HFFc6 (cell line): Measurements from ENCODE around the gene SIM2. TPM values are rescaled to one million over a fixed set of nuclear protein-coding genes. Genes with fewer than 3 reads are reported as not detected.
"Not testable (repeated sequence)": the region's sequence is repeated elsewhere in the genome, so short reads cannot be mapped to it uniquely, and the experiment has no call there.

Source experiments
- DNase-seq: peaks from one replicate; pipeline ENCODE4 v3.0.0-alpha.2; 2018
- H3K27ac Mint-ChIP-seq: 2 replicates; pipeline ENCODE4 v1.8.0; 2020; ENCODE audit warnings: mild to moderate bottlenecking, mixed read lengths
- H3K27me3 Mint-ChIP-seq: 2 replicates; pipeline ENCODE4 v1.8.0; 2021; ENCODE audit warnings: mild to moderate bottlenecking, moderate library complexity, mixed read lengths; ENCODE audit not compliant: insufficient read depth
- H3K36me3 Mint-ChIP-seq: 2 replicates; pipeline ENCODE4 v1.8.0; 2021; ENCODE audit warnings: low read depth, mixed read lengths
- H3K4me1 Mint-ChIP-seq: 2 replicates; pipeline ENCODE4 v1.8.0; 2020; ENCODE audit warnings: low read depth, mixed read lengths
- H3K4me3 Mint-ChIP-seq: 2 replicates; pipeline ENCODE4 v1.8.0; 2020; ENCODE audit warnings: mild to moderate bottlenecking, moderate library complexity, mixed read lengths
- H3K9me3 Mint-ChIP-seq: 2 replicates; pipeline ENCODE4 v1.8.0; 2020; ENCODE audit warnings: mild to moderate bottlenecking, mixed read lengths
- total RNA-seq, 6 experiments: library from RNA; stranded (reverse); fragmentation: NEBNext Ultra II Directional; extraction: Animal tissue kit (Norgen Biotek cat#: 25700); gene quantifications; 2 replicates in 1 of 6; 3 replicates in 5 of 6; pipeline ENCODE4 v1.2.3, GENCODE V29; 2021
- TF ChIP-seq, protein P1 (sequence below): fragments of 200-600 bp; sonication (generic); IDR thresholded peaks from 2 replicates; pipeline ENCODE4 v1.5.0; 2021; ENCODE audit warnings: antibody characterized with exemption, mild to moderate bottlenecking

Gene SIM2
- total RNA-seq, 6 experiments from 2014 or later = not detected

DNA sequence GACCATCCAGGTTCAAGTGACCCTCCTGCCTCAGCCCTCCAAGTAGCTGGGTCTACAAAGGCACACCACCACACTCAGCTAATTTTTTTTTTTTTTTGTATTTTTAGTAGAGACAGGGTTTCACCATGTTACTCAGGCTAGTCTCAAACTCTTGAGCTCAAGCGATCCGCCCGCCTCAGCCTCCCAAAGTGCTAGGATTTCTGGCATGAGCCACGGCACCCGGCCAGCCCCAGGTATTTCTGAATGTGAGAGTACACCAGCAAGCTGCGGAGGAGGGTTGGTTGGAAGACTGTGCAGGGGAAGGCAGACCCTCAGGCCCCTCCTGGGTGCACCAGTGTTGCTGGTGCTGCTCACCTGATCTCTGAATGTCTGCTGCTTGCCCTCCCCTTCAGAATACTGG lies 33.1 kb upstream of the SIM2 start:
- TF ChIP-seq, protein P1, sequence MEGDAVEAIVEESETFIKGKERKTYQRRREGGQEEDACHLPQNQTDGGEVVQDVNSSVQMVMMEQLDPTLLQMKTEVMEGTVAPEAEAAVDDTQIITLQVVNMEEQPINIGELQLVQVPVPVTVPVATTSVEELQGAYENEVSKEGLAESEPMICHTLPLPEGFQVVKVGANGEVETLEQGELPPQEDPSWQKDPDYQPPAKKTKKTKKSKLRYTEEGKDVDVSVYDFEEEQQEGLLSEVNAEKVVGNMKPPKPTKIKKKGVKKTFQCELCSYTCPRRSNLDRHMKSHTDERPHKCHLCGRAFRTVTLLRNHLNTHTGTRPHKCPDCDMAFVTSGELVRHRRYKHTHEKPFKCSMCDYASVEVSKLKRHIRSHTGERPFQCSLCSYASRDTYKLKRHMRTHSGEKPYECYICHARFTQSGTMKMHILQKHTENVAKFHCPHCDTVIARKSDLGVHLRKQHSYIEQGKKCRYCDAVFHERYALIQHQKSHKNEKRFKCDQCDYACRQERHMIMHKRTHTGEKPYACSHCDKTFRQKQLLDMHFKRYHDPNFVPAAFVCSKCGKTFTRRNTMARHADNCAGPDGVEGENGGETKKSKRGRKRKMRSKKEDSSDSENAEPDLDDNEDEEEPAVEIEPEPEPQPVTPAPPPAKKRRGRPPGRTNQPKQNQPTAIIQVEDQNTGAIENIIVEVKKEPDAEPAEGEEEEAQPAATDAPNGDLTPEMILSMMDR = no peak
- H3K27me3 Mint-ChIP-seq = peaks cover 52% of the 10 kb centered on the region
- H3K4me1 Mint-ChIP-seq = peaks cover 13% of the 10 kb centered on the region
- H3K27ac Mint-ChIP-seq = no peak overlapping the region
- H3K9me3 Mint-ChIP-seq = no peaks in the 10 kb centered on the region
- no peak overlapping the region for H3K4me3 Mint-ChIP-seq
- H3K36me3 Mint-ChIP-seq = no peaks in the 10 kb centered on the region
- no peak for DNase-seq

DNA sequence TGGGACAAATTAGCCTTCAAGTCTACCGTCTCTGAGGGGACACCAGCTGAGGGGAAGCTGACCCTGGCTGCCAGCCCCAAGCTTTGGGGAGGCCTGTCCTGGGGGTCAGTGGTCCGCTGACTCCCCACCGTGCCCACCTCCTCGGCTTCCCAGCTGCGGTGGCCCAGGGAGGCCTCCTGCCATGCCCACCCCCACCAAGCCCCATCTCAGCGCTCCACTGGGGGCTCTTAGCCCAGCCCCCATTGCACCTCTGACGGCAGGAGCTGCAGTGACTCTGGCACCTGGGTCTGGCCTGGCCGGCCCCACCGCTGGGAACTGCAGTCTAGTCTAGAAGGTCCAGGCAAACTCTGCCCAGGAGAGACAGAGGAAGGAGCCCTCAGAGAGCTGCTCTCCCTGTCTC lies 30.2 kb upstream of the SIM2 start:
- H3K4me1 Mint-ChIP-seq = no peaks in the 10 kb centered on the region
- no peak overlapping the region for H3K4me3 Mint-ChIP-seq
- TF ChIP-seq, protein P1 = no peak
- H3K9me3 Mint-ChIP-seq = no peaks in the 10 kb centered on the region
- H3K27me3 Mint-ChIP-seq = peaks cover 68% of the 10 kb centered on the region
- H3K36me3 Mint-ChIP-seq = no peaks in the 10 kb centered on the region
- no peak for DNase-seq
- no peak overlapping the region for H3K27ac Mint-ChIP-seq

DNA sequence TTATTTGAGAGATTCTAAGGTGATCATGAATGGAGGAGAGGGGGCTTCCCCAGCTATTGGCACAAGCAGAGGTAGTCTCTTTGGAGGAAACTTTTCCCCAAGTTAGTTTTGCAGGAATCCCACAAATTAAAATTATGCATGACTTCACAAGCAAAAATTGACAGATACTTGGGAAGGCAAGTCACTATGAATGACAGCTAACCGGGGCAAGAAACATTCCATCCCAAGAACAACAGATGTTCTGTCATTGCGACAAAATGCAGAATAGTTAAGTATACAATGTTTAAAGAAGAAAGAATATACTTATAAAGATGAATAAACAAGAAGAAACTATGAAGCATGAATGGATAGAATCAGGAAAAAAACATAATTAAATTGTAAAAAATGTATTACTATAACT lies 27.1 kb upstream of the SIM2 start:
- H3K9me3 Mint-ChIP-seq = no peaks in the 10 kb centered on the region
- no peaks in the 10 kb centered on the region for H3K4me1 Mint-ChIP-seq
- no peaks in the 10 kb centered on the region for H3K36me3 Mint-ChIP-seq
- no peak overlapping the region for H3K4me3 Mint-ChIP-seq
- TF ChIP-seq, protein P1 = no peak
- no peak for DNase-seq
- peaks cover 53% of the 10 kb centered on the region for H3K27me3 Mint-ChIP-seq
- H3K27ac Mint-ChIP-seq = no peak overlapping the region

DNA sequence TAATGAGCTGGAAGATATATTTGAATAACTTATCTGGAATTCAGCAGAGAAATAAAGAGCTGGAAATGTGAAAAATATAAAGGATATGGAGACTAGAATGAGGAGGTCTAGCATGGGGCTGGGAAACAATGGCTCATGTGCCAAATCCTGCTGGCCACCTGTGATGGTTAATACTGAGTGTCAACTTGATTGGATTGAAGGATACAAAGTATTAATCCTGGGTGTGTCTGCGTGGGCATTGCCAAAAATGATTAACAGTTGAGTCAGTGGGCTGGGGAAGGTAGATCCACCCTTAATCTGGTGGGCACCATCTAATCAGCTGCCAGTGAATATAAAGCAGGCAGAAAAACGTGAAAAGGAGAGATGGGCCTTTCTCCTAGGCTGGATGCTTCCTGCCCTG lies 26.6 kb upstream of the SIM2 start:
- H3K9me3 Mint-ChIP-seq, DNase-seq, H3K36me3 Mint-ChIP-seq, H3K4me1 Mint-ChIP-seq, H3K4me3 Mint-ChIP-seq, H3K27ac Mint-ChIP-seq: not testable (repeated sequence)
- peaks cover 57% of the 10 kb centered on the region for H3K27me3 Mint-ChIP-seq

DNA sequence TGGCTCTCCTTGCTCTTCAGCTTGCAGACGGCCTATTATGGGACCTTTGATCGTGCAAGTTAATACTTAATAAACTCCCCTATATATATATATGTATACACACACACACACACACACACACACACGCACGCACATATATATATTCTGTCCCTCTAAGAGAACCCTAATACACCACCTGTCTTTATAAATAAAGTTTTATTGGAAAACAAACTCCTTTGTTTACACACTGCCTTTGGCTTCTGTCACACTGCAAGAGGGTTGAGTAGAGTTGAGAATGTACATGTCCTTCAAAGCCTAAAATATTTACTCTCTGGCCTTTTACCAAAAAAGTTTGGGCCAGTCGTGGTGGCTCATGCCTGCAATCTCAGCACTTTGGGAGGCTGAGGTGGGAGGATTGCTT lies 26.2 kb upstream of the SIM2 start:
- TF ChIP-seq, protein P1 = no peak

DNA sequence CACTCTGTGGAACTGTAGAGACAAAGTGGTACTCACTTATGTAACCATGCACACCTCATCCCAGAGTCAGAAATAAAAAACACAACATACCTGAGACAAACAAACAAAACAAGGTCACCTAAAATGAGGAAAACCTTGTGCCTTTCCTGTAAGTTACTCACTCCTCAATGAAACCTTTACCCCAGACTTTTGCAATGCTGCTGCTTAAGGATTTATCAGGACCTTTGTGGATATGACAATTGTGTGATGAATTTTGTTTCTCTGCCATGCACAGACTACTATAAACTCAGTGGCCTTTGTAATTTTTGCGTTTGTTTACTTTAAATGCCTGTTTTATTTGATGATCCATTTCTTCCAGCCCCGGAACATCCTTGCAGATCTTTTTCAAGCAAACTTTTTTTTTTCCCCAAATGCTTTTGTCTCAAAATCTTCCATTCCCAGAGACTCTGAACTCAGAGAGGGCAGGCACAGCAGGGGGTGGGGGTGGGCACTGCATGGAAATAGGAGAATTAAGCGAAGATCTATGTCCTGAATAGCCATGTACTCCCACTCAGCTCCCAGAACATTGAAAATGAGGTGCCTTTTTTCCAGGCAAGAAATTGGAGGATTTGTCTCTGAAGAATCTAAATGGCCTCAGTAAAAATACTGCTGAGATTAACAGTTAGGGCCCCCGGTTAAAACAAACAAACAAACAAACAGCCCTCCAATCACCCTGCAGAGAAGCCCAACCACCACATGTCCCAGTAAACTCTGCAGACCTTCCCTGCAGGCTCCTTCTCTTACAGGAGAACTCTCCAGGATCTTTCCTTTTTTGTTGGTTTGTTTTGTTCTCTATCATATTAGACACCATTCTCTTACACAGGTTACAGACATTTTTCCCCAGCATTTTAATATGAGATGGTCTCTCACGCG lies 22.6 kb upstream of the SIM2 start:
- no peak for DNase-seq
- Mint-ChIP-seq H3K27ac (no peak overlapping the region), H3K36me3 (peaks cover 13% of the 10 kb centered on the region), H3K4me1 (no peaks in the 10 kb centered on the region), H3K4me3 (no peak overlapping the region), H3K9me3 (peaks cover 20% of the 10 kb centered on the region), H3K27me3 (peaks cover 58% of the 10 kb centered on the region)
- TF ChIP-seq, protein P1 = no peak

More for the DNA sequence above, 26.2 kb upstream of the SIM2 start:
- H3K36me3 Mint-ChIP-seq = no peaks in the 10 kb centered on the region
- H3K4me1 Mint-ChIP-seq = no peaks in the 10 kb centered on the region
- peaks cover 55% of the 10 kb centered on the region for H3K27me3 Mint-ChIP-seq
- no peak for DNase-seq
- no peaks in the 10 kb centered on the region for H3K9me3 Mint-ChIP-seq
- H3K27ac Mint-ChIP-seq = no peak overlapping the region
- no peak overlapping the region for H3K4me3 Mint-ChIP-seq
